Stomach (tissue), 4 donors: ENCODE results near the gene ZMYND8.

ENCODE experiments used
- EP300 ChIP-seq: sonication (generic); formaldehyde crosslinking; IDR thresholded peaks from one replicate; pipeline ENCODE4 v1.6.1; 2017; ENCODE audit warnings: antibody characterized with exemption
- POLR2A ChIP-seq, 4 donors: fragments of 450-650 bp; IDR thresholded peaks; one replicate each; pipeline ENCODE4 v1.6.1; 2016; ENCODE audit warnings: antibody characterized with exemption in 4 of 4, control low read depth in 2 of 4, mild to moderate bottlenecking in 1 of 4, moderate library complexity in 1 of 4
- POLR2AphosphoS5 ChIP-seq, 3 donors: sonication (generic); formaldehyde crosslinking; IDR thresholded peaks; one replicate each; pipeline ENCODE4 v1.6.1; 2016; ENCODE audit warnings: antibody characterized with exemption in 3 of 3
- TF ChIP-seq, protein P1 (sequence below), 7 experiments: fragments of 450-650 bp in 4 of 7; fragments of 200-600 bp in 3 of 7; sonication (generic) in 3 of 7; IDR thresholded peaks; one replicate each; pipeline ENCODE4 v1.5.1; 2016 to 2019; ENCODE audit warnings: antibody characterized with exemption in 7 of 7, control low read depth in 2 of 7, mild to moderate bottlenecking in 1 of 7

DNA sequence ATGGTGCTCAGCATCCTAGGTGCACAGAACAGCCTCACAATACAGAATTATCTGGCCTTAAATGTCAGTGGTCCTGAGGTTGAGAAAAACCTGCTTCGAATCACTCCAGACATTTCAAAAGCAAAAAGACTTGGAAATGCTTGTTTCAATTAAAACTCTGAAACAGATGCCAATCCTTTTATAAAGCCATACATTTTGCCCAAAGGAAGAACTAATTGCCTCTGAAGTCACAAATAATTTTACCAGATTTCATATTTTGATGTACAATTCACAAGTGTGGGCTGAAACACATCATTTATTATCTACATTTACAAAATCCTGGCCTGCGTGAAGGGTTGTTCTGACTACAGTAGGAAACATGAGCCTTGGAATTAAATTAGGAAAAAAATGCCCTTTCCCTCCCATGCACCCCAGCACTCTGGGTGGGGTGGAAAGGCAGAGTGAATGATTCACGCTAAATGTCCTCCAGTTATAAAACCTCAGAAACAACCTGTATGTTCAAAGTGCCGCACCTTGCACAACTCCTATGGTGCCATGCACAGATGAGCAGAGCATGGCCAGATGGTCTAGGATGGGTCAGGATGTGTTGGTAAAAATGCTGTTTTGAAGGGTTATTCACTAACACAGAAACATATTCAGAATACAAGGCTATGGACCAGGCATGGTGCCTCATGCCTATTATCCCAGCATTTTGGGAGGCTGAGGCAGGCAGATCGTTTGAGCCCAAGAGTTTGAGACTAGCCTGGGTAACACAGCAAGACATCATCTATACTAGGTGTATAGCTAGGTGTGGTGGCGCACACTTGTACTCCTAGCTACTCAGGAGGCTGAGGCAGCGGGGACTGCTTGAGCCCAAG lies 87.0 kb downstream of the ZMYND8 start:
- TF ChIP-seq, protein P1, sequence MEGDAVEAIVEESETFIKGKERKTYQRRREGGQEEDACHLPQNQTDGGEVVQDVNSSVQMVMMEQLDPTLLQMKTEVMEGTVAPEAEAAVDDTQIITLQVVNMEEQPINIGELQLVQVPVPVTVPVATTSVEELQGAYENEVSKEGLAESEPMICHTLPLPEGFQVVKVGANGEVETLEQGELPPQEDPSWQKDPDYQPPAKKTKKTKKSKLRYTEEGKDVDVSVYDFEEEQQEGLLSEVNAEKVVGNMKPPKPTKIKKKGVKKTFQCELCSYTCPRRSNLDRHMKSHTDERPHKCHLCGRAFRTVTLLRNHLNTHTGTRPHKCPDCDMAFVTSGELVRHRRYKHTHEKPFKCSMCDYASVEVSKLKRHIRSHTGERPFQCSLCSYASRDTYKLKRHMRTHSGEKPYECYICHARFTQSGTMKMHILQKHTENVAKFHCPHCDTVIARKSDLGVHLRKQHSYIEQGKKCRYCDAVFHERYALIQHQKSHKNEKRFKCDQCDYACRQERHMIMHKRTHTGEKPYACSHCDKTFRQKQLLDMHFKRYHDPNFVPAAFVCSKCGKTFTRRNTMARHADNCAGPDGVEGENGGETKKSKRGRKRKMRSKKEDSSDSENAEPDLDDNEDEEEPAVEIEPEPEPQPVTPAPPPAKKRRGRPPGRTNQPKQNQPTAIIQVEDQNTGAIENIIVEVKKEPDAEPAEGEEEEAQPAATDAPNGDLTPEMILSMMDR (IDR thresholded peaks at IDR 0.05): no peak
- TF ChIP-seq POLR2AphosphoS5 (IDR thresholded peaks at IDR 0.05): no peak
- no peak for TF ChIP-seq POLR2A (IDR thresholded peaks at IDR 0.05)
- TF ChIP-seq EP300: no peak
